OCI-LY7 (cell line): ENCODE data around the gene ADM2. TPM values are rescaled to one million over a fixed set of nuclear protein-coding genes. Genes with fewer than 3 reads are reported as not detected.

Experiments used
- BruUV-seq: library from RNA; stranded (reverse); fragments of 400-500 nt; replicated peaks from 2 replicates; lab custom pipeline; 2021; lab: Mats Ljungman, UMichigan
- CTCF ChIA-PET: fragments of 300-600 bp; sonication (Branson Sonifier 250); formaldehyde crosslinking; loops from one replicate; lab custom pipeline; 2022; ENCODE audit warnings: antibody characterized with exemption; ENCODE audit not compliant: unreplicated experiment; lab: Charles Lee
- POLR2A ChIA-PET: fragments of 300-600 bp; sonication (Branson Sonifier 250); formaldehyde crosslinking; loops from one replicate; lab custom pipeline; 2022; ENCODE audit warnings: antibody characterized with exemption; lab: Charles Lee
- DNase-seq: peaks from one replicate; pipeline ENCODE4 v3.0.0-alpha.2; 2015; ENCODE audit warnings: low spot score
- H2AFZ ChIP-seq: fragments of 200-600 bp; sonication (generic), shearing (Covaris generic); 2 replicates; pipeline ENCODE4 v1.6.1; 2014; ENCODE audit warnings: mild to moderate bottlenecking, antibody characterized with exemption, low read length, moderate library complexity
- H3K27ac ChIP-seq: fragments of 200-600 bp; sonication (generic); 2 replicates; pipeline ENCODE4 v1.5.1; 2014; ENCODE audit warnings: mixed run types, low read depth, mild to moderate bottlenecking, moderate library complexity, low read length, inconsistent platforms; ENCODE audit not compliant: poor library complexity, severe bottlenecking
- H3K36me3 ChIP-seq: fragments of 200-600 bp; sonication (generic); 2 replicates; pipeline ENCODE4 v1.6.1; 2014; ENCODE audit warnings: mild to moderate bottlenecking, antibody characterized with exemption, low read length, moderate library complexity, mixed read lengths; ENCODE audit not compliant: insufficient read depth
- H3K4me1 ChIP-seq: fragments of 200-600 bp; sonication (generic); 2 replicates; pipeline ENCODE4 v1.5.1; 2014; ENCODE audit warnings: mild to moderate bottlenecking, low read length; ENCODE audit not compliant: insufficient read depth, poor library complexity, severe bottlenecking
- H3K4me2 ChIP-seq: fragments of 200-600 bp; sonication (generic); 2 replicates; pipeline ENCODE4 v1.6.1; 2014; ENCODE audit warnings: mild to moderate bottlenecking, low read length
- H3K4me3 ChIP-seq: fragments of 200-600 bp; sonication (generic); 2 replicates; pipeline ENCODE4 v1.5.1; 2014; ENCODE audit warnings: mild to moderate bottlenecking, low read depth, low read length; ENCODE audit not compliant: poor library complexity, severe bottlenecking
- H3K79me2 ChIP-seq: fragments of 200-600 bp; sonication (generic); 2 replicates; pipeline ENCODE4 v1.6.1; 2016; ENCODE audit warnings: low read depth, mild to moderate bottlenecking, low read length, moderate library complexity, mixed read lengths; ENCODE audit not compliant: insufficient read depth
- H3K9me2 ChIP-seq: fragments of 200-600 bp; sonication (generic); 2 replicates; pipeline ENCODE4 v1.6.1; 2016; ENCODE audit warnings: mild to moderate bottlenecking, low read length, mixed read lengths; ENCODE audit not compliant: insufficient read depth
- H3K9me3 ChIP-seq: fragments of 200-600 bp; sonication (generic); 2 replicates; pipeline ENCODE4 v1.6.1; 2014; ENCODE audit warnings: mild to moderate bottlenecking, mixed run types, low read length, mixed read lengths
- H4K20me1 ChIP-seq: fragments of 200-600 bp; sonication (generic); 2 replicates; pipeline ENCODE4 v1.6.1; 2014; ENCODE audit warnings: mild to moderate bottlenecking, antibody characterized with exemption, low read length, moderate library complexity, mixed read lengths; ENCODE audit not compliant: insufficient read depth
- EZH2phosphoT487 ChIP-seq: fragments of 200-600 bp; sonication (generic); IDR thresholded peaks from 2 replicates; pipeline ENCODE4 v1.6.1; 2018; ENCODE audit warnings: low read depth, borderline replicate concordance, mild to moderate bottlenecking, mixed run types, antibody characterized with exemption, low read length, moderate library complexity, mixed read lengths
- intact Hi-C: fragments of 100-400 bp; cut with micrococcal nuclease; formaldehyde crosslinking; loops from one replicate; pipeline ENCODE4 v1.10.0; 2022; ENCODE audit not compliant: unreplicated experiment
- total RNA-seq, 2 experiments: library from RNA; depleted of rRNA in 1 of 2; stranded (reverse); fragments of >200 nt in 1 of 2; shearing (Covaris generic) in 1 of 2; gene quantifications; 2 replicates each; pipeline ENCODE4 v1.2.3, GENCODE V29; 2014 to 2022
- TF ChIP-seq, protein P1 (sequence below): fragments of 200-600 bp; sonication (generic); conservative IDR thresholded peaks from 2 replicates; pipeline ENCODE4 v1.5.1; 2014; ENCODE audit warnings: mild to moderate bottlenecking, antibody characterized with exemption, low read length, moderate library complexity, mixed read lengths

ADM2 gene
- total RNA-seq, 2 experiments from 2014 or later = 4.3 to 7.9 TPM

DNA sequence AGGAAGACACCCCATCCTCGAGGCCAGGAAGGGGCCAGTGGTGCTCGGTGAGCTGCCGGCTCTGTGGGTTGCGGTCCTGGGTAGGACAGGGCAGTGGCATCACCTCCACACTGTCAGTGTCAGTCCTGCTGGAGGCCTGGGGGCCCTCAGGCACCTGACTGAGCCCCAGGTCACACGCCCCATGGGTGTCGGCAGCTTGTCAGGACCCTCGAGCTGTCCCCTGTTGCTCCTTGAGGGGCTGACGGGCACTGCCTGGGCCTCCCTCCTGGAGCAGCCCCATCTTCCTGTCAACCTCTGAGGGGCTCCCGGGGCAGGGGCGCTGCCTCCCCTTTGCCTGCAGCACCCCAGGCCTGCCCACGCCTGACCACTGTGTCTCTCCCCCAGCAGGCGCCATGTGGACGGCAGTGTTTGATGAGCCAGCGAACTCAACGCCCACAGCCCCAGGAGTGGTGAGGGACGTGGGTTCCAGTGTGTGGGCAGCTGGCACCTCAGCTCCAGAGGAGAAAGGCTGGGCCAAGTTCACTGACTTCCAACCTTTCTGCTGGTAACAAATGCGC, 42.0 kb upstream of the ADM2 start:
- Histone ChIP-seq H3K79me2 (no peaks in the 10 kb centered on the region), H2AFZ (no peak overlapping the region), H3K9me3 (no peaks in the 10 kb centered on the region), H3K36me3 (peaks cover 69% of the 10 kb centered on the region), H4K20me1 (no peaks in the 10 kb centered on the region), H3K4me1 (peaks cover under 1% of the 10 kb centered on the region), H3K9me2 (no peaks in the 10 kb centered on the region), H3K4me3 (no peak overlapping the region), H3K27ac (no peak overlapping the region), H3K4me2 (no peak overlapping the region)
- no peak for DNase-seq
- no TSS peak for BruUV-seq
- ChIA-PET POLR2A (no interaction called here), CTCF (interaction anchor here (0.6 kb wide), 1 partner anchor 11 kb away, joined by 3 read pairs; no protein-coding TSS in a partner anchor)
- TF ChIP-seq EZH2phosphoT487 = no peak
- TF ChIP-seq, protein P1, sequence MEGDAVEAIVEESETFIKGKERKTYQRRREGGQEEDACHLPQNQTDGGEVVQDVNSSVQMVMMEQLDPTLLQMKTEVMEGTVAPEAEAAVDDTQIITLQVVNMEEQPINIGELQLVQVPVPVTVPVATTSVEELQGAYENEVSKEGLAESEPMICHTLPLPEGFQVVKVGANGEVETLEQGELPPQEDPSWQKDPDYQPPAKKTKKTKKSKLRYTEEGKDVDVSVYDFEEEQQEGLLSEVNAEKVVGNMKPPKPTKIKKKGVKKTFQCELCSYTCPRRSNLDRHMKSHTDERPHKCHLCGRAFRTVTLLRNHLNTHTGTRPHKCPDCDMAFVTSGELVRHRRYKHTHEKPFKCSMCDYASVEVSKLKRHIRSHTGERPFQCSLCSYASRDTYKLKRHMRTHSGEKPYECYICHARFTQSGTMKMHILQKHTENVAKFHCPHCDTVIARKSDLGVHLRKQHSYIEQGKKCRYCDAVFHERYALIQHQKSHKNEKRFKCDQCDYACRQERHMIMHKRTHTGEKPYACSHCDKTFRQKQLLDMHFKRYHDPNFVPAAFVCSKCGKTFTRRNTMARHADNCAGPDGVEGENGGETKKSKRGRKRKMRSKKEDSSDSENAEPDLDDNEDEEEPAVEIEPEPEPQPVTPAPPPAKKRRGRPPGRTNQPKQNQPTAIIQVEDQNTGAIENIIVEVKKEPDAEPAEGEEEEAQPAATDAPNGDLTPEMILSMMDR = no peak
- intact Hi-C loops = no loop called here

GRCh38 chr22:50439871-50440331, 41.4 kb upstream of the ADM2 start:
- Histone ChIP-seq H3K4me2 (no peak overlapping the region), H3K9me3 (no peaks in the 10 kb centered on the region), H3K36me3 (peaks cover 72% of the 10 kb centered on the region), H3K9me2 (no peaks in the 10 kb centered on the region), H2AFZ (no peak overlapping the region), H4K20me1 (no peaks in the 10 kb centered on the region), H3K4me3 (no peak overlapping the region), H3K4me1 (peaks cover 6% of the 10 kb centered on the region), H3K27ac (no peak overlapping the region), H3K79me2 (no peaks in the 10 kb centered on the region)
- TF ChIP-seq, protein P1 = no peak
- TF ChIP-seq EZH2phosphoT487 = no peak
- no TSS peak for BruUV-seq
- CTCF ChIA-PET = no interaction called here
- DNase-seq = no peak
- intact Hi-C loops = no loop called here
- POLR2A ChIA-PET = no interaction called here

DNA sequence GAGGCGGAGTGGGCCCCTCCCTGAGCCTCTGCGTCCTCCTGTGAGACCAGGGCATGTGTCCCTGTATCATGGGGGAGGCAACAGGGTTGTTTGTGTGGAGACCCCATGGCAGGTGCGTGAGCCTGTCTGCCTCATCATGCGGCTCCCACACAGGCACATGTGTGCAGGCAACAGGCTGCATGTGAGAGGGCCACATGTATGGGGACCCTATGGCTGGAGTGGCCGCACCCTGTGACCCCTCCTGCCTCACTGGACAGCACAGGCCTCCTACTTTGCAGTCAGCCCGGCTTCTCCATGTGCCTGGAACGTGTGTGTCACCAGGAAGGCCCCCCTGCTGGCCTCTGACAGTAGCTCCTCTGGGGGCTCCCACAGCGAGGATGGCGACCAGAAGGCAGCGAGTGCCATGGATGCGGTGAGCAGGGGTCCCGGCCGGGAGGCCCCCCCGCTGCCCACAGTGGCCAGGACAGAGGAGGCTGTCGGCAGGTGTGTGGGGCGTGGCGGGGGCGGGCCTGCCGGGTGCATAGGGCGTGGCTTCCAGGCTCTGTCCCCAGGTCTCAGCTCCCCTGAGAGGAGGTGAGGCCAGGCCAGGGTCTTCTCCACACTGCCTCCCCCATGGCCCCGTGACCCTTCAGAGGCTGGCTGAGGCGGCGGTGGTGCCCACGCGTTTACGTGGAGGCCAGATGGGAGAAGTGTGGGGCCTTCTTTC, 40.6 kb upstream of the ADM2 start:
- Histone ChIP-seq H3K4me1 (peaks cover 14% of the 10 kb centered on the region), H3K9me2 (no peaks in the 10 kb centered on the region), H3K79me2 (no peaks in the 10 kb centered on the region), H3K27ac (no peak overlapping the region), H3K4me2 (no peak overlapping the region), H2AFZ (no peak overlapping the region), H3K9me3 (no peaks in the 10 kb centered on the region), H4K20me1 (no peaks in the 10 kb centered on the region), H3K4me3 (no peak overlapping the region), H3K36me3 (peaks cover 72% of the 10 kb centered on the region)
- BruUV-seq = no TSS peak
- ChIA-PET CTCF (no interaction called here), POLR2A (no interaction called here)
- no peak for DNase-seq
- intact Hi-C loops = no loop called here
- TF ChIP-seq, protein P1 = no peak
- no peak for TF ChIP-seq EZH2phosphoT487
